Ovary (tissue), 9 donors: ENCODE results near the gene KLF3. TPM values are rescaled to one million over a fixed set of nuclear protein-coding genes. Genes with fewer than 3 reads are reported as not detected.

Experiments
- DNase-seq, 5 donors: peaks; one replicate each; pipeline ENCODE4 v3.0.0-alpha.2; 2019 to 2020
- H3K27ac ChIP-seq, 2 donors: fragments of 200-600 bp; one replicate each; pipeline versions ENCODE4 v1.5.1 to v1.8.0; 2019 to 2022
- H3K27me3 ChIP-seq: fragments of 200-600 bp; one replicate; pipeline ENCODE4 v1.8.0; 2022
- H3K36me3 ChIP-seq: fragments of 200-600 bp; sonication (generic); one replicate; pipeline ENCODE4 v1.5.1; 2019
- H3K4me1 ChIP-seq: one replicate; pipeline ENCODE4 v1.8.1; 2013; ENCODE audit warnings: mild to moderate bottlenecking, moderate library complexity; ENCODE audit not compliant: insufficient read depth
- H3K4me3 ChIP-seq: fragments of 200-600 bp; sonication (generic); one replicate; pipeline ENCODE4 v1.5.1; 2017
- H3K9me3 ChIP-seq, 2 donors: fragments of 200-600 bp in 1 of 2; sonication (generic) in 1 of 2; one replicate each; pipeline versions ENCODE4 v1.5.1 to v1.8.1; 2013 to 2019; ENCODE audit warnings: mild to moderate bottlenecking in 1 of 2, moderate library complexity in 1 of 2
- CTCF ChIP-seq, 3 donors: fragments of 450-650 bp in 2 of 3; fragments of 200-600 bp in 1 of 3; IDR thresholded peaks; one replicate each; pipeline versions ENCODE4 v1.5.1 to v1.8.0; 2016 to 2022; ENCODE audit warnings: antibody characterized with exemption in 3 of 3, mild to moderate bottlenecking in 1 of 3
- EP300 ChIP-seq: sonication (generic); formaldehyde crosslinking; IDR thresholded peaks from one replicate; pipeline ENCODE4 v1.6.1; 2017; ENCODE audit warnings: antibody characterized with exemption
- POLR2A ChIP-seq: fragments of 450-650 bp; IDR thresholded peaks from one replicate; pipeline ENCODE4 v1.6.1; 2017; ENCODE audit warnings: antibody characterized with exemption, mild to moderate bottlenecking, moderate library complexity
- WGBS, 3 donors: extraction: QIAGEN DNeasy Blood & Tissue Kit in 1 of 3; methylation state at CpG; one replicate each; pipeline versions ENCODE4 v1.1.5 to v1.1.7; 2013 to 2017; 5-methylcytosine and 5-hydroxymethylcytosine counted together
- intact Hi-C, 4 donors: fragments of 100-400 bp; cut with DNase I; formaldehyde crosslinking; loops; one replicate each; pipeline versions ENCODE4 v1.11.0 to v1.15.1; 2022 to 2023
- polyA plus RNA-seq, 2 donors: library from polyadenylated mRNA; stranded (reverse); fragments of 200-250 nt in 1 of 2; fragments of 350-450 nt in 1 of 2; fragmentation: Illumina TruSeq in 1 of 2; extraction: RNeasy Lipid Tissue Mini Kit (QIAGEN cat#74804) in 1 of 2; gene quantifications; one replicate each; pipeline ENCODE4 v1.2.3, GENCODE V29; 2013 to 2014
- total RNA-seq, 7 donors: library from RNA; depleted of rRNA in 2 of 7; stranded (reverse); fragments of >200 nt in 2 of 7; fragmentation: NEBNext Ultra II Directional in 3 of 7; extraction: Animal tissue kit (Norgen Biotek cat#: 25700) in 3 of 7; gene quantifications; one replicate each; pipeline versions ENCODE4 v1.1.0 to v1.2.4, GENCODE V29; 2016 to 2023
- donor health status: DM: no; HTN: no; CAD: no; lungs with moderate emphysema.
- donor health status: DM: no; HTN: no; CAD: no.
- donor health status: Bipolar disorder and iron deficiency.
- donor health status: DM: yes; HTN: yes; CAD: no.
- donor health status: DM: no; HTN: no; CAD: no.
- donor health status: DM: yes; HTN: yes; CAD: no.

KLF3 gene
- total and polyA plus RNA-seq, 9 donors = 32.9 to 111 (median 74.2) TPM

- no peak for TF ChIP-seq EP300
- TF ChIP-seq POLR2A = no peak
- no peak for TF ChIP-seq CTCF (IDR thresholded peaks at IDR 0.05)
- no peak for DNase-seq
- WGBS, 3 donors = 91 to 99% (median 98%) methylated on average over 1 of the region's 1 CpG
- Histone ChIP-seq H3K27me3 (no peaks in the 10 kb centered on the region), H3K4me3 (no peak overlapping the region), H3K27ac (no peak overlapping the region), H3K4me1 (no peaks in the 10 kb centered on the region), H3K36me3 (no peaks in the 10 kb centered on the region), H3K9me3 (no peaks in the 10 kb centered on the region)
- intact Hi-C loops = no loop called here
Observed at GRCh38 chr4:38698176-38698575, 34.2 kb downstream of the KLF3 start.

GRCh38 chr4:38699112-38699511 lies 35.1 kb downstream of the KLF3 start:
- WGBS, 3 donors = 78 to 89% (median 86%) methylated on average over 2 of the region's 2 CpGs
- intact Hi-C loops = no loop called here

GRCh38 chr4:38703635-38704034 lies 39.6 kb downstream of the KLF3 start:
- H3K36me3 ChIP-seq = no peaks in the 10 kb centered on the region
- DNase-seq = no peak
- no peak for TF ChIP-seq POLR2A
- TF ChIP-seq CTCF (IDR thresholded peaks at IDR 0.05) = no peak
- no peak for TF ChIP-seq EP300
- H3K9me3 ChIP-seq = no peaks in the 10 kb centered on the region
- H3K27me3 ChIP-seq = no peaks in the 10 kb centered on the region
- intact Hi-C loops = no loop called here
- H3K27ac ChIP-seq = no peak overlapping the region
- WGBS, 3 donors = 50 to 67% (median 52%) methylated on average over 4 of the region's 4 CpGs
- H3K4me1 ChIP-seq = no peaks in the 10 kb centered on the region
- H3K4me3 ChIP-seq = no peak overlapping the region

More at GRCh38 chr4:38699112-38699511, 35.1 kb downstream of the KLF3 start:
- TF ChIP-seq CTCF (IDR thresholded peaks at IDR 0.05) (no peak), EP300 (no peak), POLR2A (no peak)
- Histone ChIP-seq H3K27me3 (no peaks in the 10 kb centered on the region), H3K27ac (no peak overlapping the region), H3K4me1 (no peaks in the 10 kb centered on the region), H3K4me3 (no peak overlapping the region), H3K9me3 (no peaks in the 10 kb centered on the region), H3K36me3 (no peaks in the 10 kb centered on the region)
- DNase-seq = no peak

- 66 to 77% (median 76%) methylated on average over 3 of the region's 3 CpGs for WGBS, 3 donors
- Histone ChIP-seq H3K4me1 (no peaks in the 10 kb centered on the region), H3K4me3 (no peak overlapping the region), H3K27ac (no peak overlapping the region), H3K36me3 (no peaks in the 10 kb centered on the region), H3K9me3 (no peaks in the 10 kb centered on the region), H3K27me3 (no peaks in the 10 kb centered on the region)
- no peak for TF ChIP-seq EP300
- no peak for TF ChIP-seq CTCF (IDR thresholded peaks at IDR 0.05)
- no peak for TF ChIP-seq POLR2A
- DNase-seq = no peak
- intact Hi-C loops = no loop called here
Observed at GRCh38 chr4:38704622-38705154, 40.7 kb downstream of the KLF3 start.
